Activated B cell treated with CpG ODN at 0.5 μM for 24 hours (primary cell): ENCODE results near the gene DRAM2. TPM values are rescaled to one million over a fixed set of nuclear protein-coding genes. Genes with fewer than 3 reads are reported as not detected.
A peak's percentile ranks its signal among the peaks of the same experiment; 100 is the strongest.

ENCODE experiments used
- ATAC-seq: fragments of 200-7000 bp; cut with Tn5 transposase; one replicate; pipeline ENCODE4 v1.10.0; 2021; ENCODE audit warnings: low read depth, mild to moderate bottlenecking, moderate library complexity
- CTCF ChIA-PET: fragments of 350-600 bp; sonication (Branson Sonifier 250); formaldehyde crosslinking; loops from one replicate; lab custom pipeline; 2021; ENCODE audit warnings: antibody characterized with exemption; lab: Charles Lee
- POLR2A ChIA-PET: fragments of 350-600 bp; sonication (Branson Sonifier 250); formaldehyde crosslinking; loops from one replicate; lab custom pipeline; 2021; ENCODE audit warnings: antibody characterized with exemption; lab: Charles Lee
- DNase-seq: peaks from one replicate; pipeline ENCODE4 v3.0.0; 2022
- H3K27ac Mint-ChIP-seq: one replicate; pipeline ENCODE4 v1.8.0; 2020; ENCODE audit warnings: mixed read lengths
- H3K27me3 Mint-ChIP-seq: one replicate; pipeline ENCODE4 v1.8.0; 2021; ENCODE audit warnings: mixed read lengths
- H3K36me3 Mint-ChIP-seq: one replicate; pipeline ENCODE4 v1.8.0; 2021; ENCODE audit warnings: low read depth, mixed read lengths
- H3K4me1 Mint-ChIP-seq: one replicate; pipeline ENCODE4 v1.8.0; 2021; ENCODE audit warnings: mixed read lengths
- H3K4me3 Mint-ChIP-seq: one replicate; pipeline ENCODE4 v1.8.0; 2020; ENCODE audit warnings: mild to moderate bottlenecking, mixed read lengths
- H3K9me3 Mint-ChIP-seq: one replicate; pipeline ENCODE4 v1.8.0; 2020; ENCODE audit warnings: mixed read lengths
- intact Hi-C: fragments of 100-400 bp; cut with micrococcal nuclease; formaldehyde crosslinking; loops from one replicate; pipeline ENCODE4 v1.15.1; 2024
- total RNA-seq: library from RNA; stranded (reverse); gene quantifications from 2 replicates; pipeline ENCODE4 v1.2.3, GENCODE V29; 2022
- TF ChIP-seq, protein P1 (sequence below): fragments of 200-600 bp; IDR thresholded peaks from one replicate; pipeline ENCODE4 v1.8.0; 2022; ENCODE audit warnings: antibody characterized with exemption, mild to moderate bottlenecking

The DRAM2 gene
- total RNA-seq, 1 donor from 2014 or later, result 77.6 TPM

DNA sequence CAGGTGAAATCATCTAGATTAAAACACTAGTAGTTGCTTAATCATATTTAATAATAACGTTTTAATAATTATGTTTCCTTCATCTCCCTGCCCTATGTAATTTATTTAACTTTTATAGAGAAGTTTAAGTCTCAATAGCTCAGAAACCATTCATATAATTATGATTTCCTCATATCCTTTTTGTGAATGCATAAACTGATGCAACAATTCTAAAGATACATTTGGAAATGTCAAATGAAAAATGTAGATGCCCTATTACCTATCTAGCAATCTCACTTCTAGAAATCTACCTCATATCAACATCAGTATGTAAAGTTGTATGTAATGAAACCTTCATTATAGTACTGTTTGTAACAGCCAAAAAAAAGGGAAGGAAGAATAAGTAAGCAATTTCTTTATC, 10.5 kb downstream of the DRAM2 start:
- intact Hi-C loops, result loop anchor here (2.0 to 5.0 kb wide), 8 partner anchors 47 to 628 kb away; partner anchors contain the start of genes DDX20, DENND2D and LRIF1
- H3K4me3 Mint-ChIP-seq, result peak overlapping the region; percentile 45
- no peak for ATAC-seq
- TF ChIP-seq, protein P1, sequence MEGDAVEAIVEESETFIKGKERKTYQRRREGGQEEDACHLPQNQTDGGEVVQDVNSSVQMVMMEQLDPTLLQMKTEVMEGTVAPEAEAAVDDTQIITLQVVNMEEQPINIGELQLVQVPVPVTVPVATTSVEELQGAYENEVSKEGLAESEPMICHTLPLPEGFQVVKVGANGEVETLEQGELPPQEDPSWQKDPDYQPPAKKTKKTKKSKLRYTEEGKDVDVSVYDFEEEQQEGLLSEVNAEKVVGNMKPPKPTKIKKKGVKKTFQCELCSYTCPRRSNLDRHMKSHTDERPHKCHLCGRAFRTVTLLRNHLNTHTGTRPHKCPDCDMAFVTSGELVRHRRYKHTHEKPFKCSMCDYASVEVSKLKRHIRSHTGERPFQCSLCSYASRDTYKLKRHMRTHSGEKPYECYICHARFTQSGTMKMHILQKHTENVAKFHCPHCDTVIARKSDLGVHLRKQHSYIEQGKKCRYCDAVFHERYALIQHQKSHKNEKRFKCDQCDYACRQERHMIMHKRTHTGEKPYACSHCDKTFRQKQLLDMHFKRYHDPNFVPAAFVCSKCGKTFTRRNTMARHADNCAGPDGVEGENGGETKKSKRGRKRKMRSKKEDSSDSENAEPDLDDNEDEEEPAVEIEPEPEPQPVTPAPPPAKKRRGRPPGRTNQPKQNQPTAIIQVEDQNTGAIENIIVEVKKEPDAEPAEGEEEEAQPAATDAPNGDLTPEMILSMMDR, result no peak
- peaks cover 61% of the 10 kb centered on the region for H3K36me3 Mint-ChIP-seq
- CTCF ChIA-PET, result no interaction called here
- peaks cover 93% of the 10 kb centered on the region for H3K4me1 Mint-ChIP-seq
- H3K27ac Mint-ChIP-seq, result peak overlapping the region; percentile 95
- POLR2A ChIA-PET, result interaction anchor here (0.8 to 3.6 kb wide), 2 partner anchors 11 to 86 kb away, joined by 3 to 61 read pairs; partner anchors contain the start of genes CEPT1 and DRAM2
- peaks cover 2% of the 10 kb centered on the region for H3K9me3 Mint-ChIP-seq
- no peaks in the 10 kb centered on the region for H3K27me3 Mint-ChIP-seq
- DNase-seq, result no peak

DNA sequence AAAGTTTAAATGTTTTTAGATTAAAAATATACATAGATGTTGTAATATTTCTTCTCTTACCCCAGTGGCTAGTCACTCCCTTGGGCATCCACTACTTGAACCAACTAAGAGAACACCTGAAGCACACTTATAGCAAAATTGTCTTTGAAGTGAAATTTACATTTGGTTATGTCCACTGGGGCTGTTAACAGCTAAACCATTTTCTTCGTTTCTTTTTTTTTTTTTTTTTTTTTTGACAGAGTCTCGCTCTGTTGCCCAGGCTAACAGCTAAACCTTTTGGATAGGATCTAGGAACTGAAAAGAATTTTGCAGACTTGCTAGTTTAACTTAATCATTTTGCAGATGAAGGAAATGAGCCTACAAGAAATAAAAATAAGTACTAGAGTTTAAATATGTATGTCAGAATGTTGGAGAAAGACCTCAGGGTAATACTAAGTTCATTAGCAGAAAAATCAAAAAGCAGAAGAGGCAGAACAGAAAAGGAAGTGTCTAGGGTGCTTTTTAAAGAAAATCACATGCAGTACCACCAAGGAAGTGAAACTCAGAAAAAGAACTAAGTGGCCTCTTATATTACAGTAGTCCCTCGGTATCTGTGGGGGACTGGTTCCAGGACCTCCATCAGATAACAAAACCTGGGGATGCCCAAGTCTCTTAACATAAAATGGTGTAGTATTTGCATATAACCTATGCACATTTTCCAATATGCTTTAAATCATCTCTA, 11.8 kb downstream of the DRAM2 start:
- peak overlapping the region; percentile 95 for H3K27ac Mint-ChIP-seq
- peaks cover 66% of the 10 kb centered on the region for H3K36me3 Mint-ChIP-seq
- no peaks in the 10 kb centered on the region for H3K27me3 Mint-ChIP-seq
- peaks cover 2% of the 10 kb centered on the region for H3K9me3 Mint-ChIP-seq
- peak overlapping the region; percentile 52 for H3K4me3 Mint-ChIP-seq
- ATAC-seq (peak; percentile 83), DNase-seq (no peak)
- TF ChIP-seq, protein P1, result no peak
- ChIA-PET POLR2A (interaction anchor here (0.5 to 7.4 kb wide), 11 partner anchors 11 to 489 kb away, joined by 3 to 114 read pairs (median 4); partner anchors contain the start of genes CEPT1, DRAM2 and LRIF1), CTCF (interaction anchor here (0.9 to 1.3 kb wide), 2 partner anchors 12 to 98 kb away, joined by 4 to 5 read pairs; partner anchors contain the start of genes CEPT1 and DRAM2)
- peaks cover 96% of the 10 kb centered on the region for H3K4me1 Mint-ChIP-seq
- intact Hi-C loops, result loop anchor here (1.0 to 5.0 kb wide), 13 partner anchors 12 to 629 kb away; partner anchors contain the start of genes CEPT1, DDX20, DENND2D and DRAM2

DNA sequence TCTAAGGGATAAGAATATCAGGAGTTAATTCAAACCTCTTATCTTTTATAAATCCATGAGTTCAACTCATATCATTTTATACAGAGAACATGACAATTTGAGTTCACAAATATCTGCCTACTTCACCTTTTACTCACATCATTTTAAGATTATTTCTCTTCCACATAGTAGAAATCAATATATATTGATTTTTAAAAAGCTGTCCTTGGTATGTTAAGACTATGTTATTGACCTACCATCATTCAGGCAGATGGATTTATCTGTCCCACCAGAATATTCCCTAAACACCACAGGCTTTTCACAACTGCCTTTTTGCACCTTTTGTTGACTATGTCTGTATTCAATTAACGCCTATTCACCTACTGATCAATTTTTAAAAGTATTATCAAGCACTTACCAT, 13.5 kb downstream of the DRAM2 start:
- H3K4me3 Mint-ChIP-seq, result peak overlapping the region; percentile 12

GRCh38 chr1:111116496-111116895, 23.4 kb downstream of the DRAM2 start:
- Mint-ChIP-seq H3K9me3 (no peaks in the 10 kb centered on the region), H3K36me3 (peaks cover 71% of the 10 kb centered on the region), H3K27ac (peak overlapping the region; percentile 20), H3K27me3 (no peaks in the 10 kb centered on the region), H3K4me3 (no peak overlapping the region), H3K4me1 (peaks cover 22% of the 10 kb centered on the region)
- intact Hi-C loops, result no loop called here
- POLR2A ChIA-PET, result no interaction called here
- DNase-seq, result no peak
- ATAC-seq, result no peak
- CTCF ChIA-PET, result no interaction called here
- TF ChIP-seq, protein P1, result no peak

More for the DNA sequence above, 13.5 kb downstream of the DRAM2 start:
- peaks cover 92% of the 10 kb centered on the region for H3K4me1 Mint-ChIP-seq
- H3K36me3 Mint-ChIP-seq, result peaks cover 71% of the 10 kb centered on the region
- no peak for DNase-seq
- ChIA-PET POLR2A (interaction anchor here (1.4 to 7.4 kb wide), 3 partner anchors 9 to 18 kb away, joined by 3 to 114 read pairs (median 4); partner anchors contain the start of genes CEPT1 and DRAM2), CTCF (no interaction called here)
- no peaks in the 10 kb centered on the region for H3K9me3 Mint-ChIP-seq
- intact Hi-C loops, result loop anchor here (2.0 to 5.0 kb wide), 8 partner anchors 16 to 631 kb away; partner anchors contain the start of genes DDX20, DENND2D and LRIF1
- no peak for ATAC-seq
- H3K27me3 Mint-ChIP-seq, result no peaks in the 10 kb centered on the region
- TF ChIP-seq, protein P1, result no peak
- peak overlapping the region; percentile 85 for H3K27ac Mint-ChIP-seq
